Smooth muscle cell of the brain vasculature (primary cell): ENCODE results near the gene BORCS6.
"Not testable (repeated sequence)": the region's sequence is repeated elsewhere in the genome, so short reads cannot be mapped to it uniquely, and the experiment has no call there.

Source experiments
- DNase-seq: peaks from one replicate; pipeline ENCODE4 v3.0.0-alpha.2; 2012; ENCODE audit warnings: low read depth, low spot score

The BORCS6 gene

GRCh38 chr17:8189711-8190477 is at the start of gene BORCS6:
Gene BORCS6 (minus strand): TSS chr17:8190180. CDS start chr17:8190140, 40 bp downstream.
- DNase-seq: peak; percentile 90

- DNase-seq: no peak
Observed at GRCh38 chr17:8237886-8238285, 47.9 kb upstream of the BORCS6 start.

GRCh38 chr17:8237175-8237574 is 47.2 kb upstream of the BORCS6 start:
- DNase-seq: no peak

- DNase-seq: no peak
Observed at GRCh38 chr17:8235676-8236075, 45.7 kb upstream of the BORCS6 start.

- DNase-seq: no peak
Observed at GRCh38 chr17:8234361-8235270, 44.6 kb upstream of the BORCS6 start.

GRCh38 chr17:8231701-8232100 is 41.7 kb upstream of the BORCS6 start:
- no peak for DNase-seq

- DNase-seq: no peak
Observed at GRCh38 chr17:8227238-8227581, 37.2 kb upstream of the BORCS6 start.

- DNase-seq: peak; percentile 77
Observed at GRCh38 chr17:8226536-8227237, 36.7 kb upstream of the BORCS6 start.

- DNase-seq: peak; percentile 36
Observed at GRCh38 chr17:8225813-8226535, 36.0 kb upstream of the BORCS6 start.

- no peak for DNase-seq
Observed at GRCh38 chr17:8224891-8225812, 35.2 kb upstream of the BORCS6 start.

- no peak for DNase-seq
Observed at GRCh38 chr17:8223356-8224126, 33.6 kb upstream of the BORCS6 start.

GRCh38 chr17:8222630-8223355 is 32.8 kb upstream of the BORCS6 start:
- peak; percentile 80 for DNase-seq

- no peak for DNase-seq
Observed at GRCh38 chr17:8222380-8222629, 32.3 kb upstream of the BORCS6 start.

- DNase-seq: peak; percentile 76
Observed at GRCh38 chr17:8221663-8222379, 31.8 kb upstream of the BORCS6 start.

- peak; percentile 83 for DNase-seq
Observed at GRCh38 chr17:8220783-8221662, 31.0 kb upstream of the BORCS6 start.

- not testable (repeated sequence) for DNase-seq
Observed at GRCh38 chr17:8214000-8214399, 24.0 kb upstream of the BORCS6 start.
